HEK293 (cell line): ENCODE data around the gene MRPL44.

Source experiments
- CTCF ChIP-seq: fragments of 450-650 bp; formaldehyde crosslinking; IDR thresholded peaks from 2 replicates; pipeline ENCODE4 v1.5.1; 2016; ENCODE audit warnings: missing biosample characterization, missing genetic modification characterization
- GLI4 ChIP-seq: fragments of 450-650 bp; formaldehyde crosslinking; IDR thresholded peaks from 2 replicates; pipeline ENCODE4 v1.5.1; 2016; ENCODE audit warnings: missing biosample characterization, missing genetic modification characterization
- SP7 ChIP-seq: fragments of 450-650 bp; formaldehyde crosslinking; IDR thresholded peaks from 2 replicates; pipeline ENCODE4 v1.5.1; 2016; ENCODE audit warnings: missing biosample characterization, missing genetic modification characterization
- ZNF10 ChIP-seq: fragments of 450-650 bp; formaldehyde crosslinking; IDR thresholded peaks from 2 replicates; pipeline ENCODE4 v1.5.1; 2017; ENCODE audit warnings: missing biosample characterization, missing genetic modification characterization
- TF ChIP-seq, protein P1 (sequence below): fragments of 450-650 bp; formaldehyde crosslinking; IDR thresholded peaks from 2 replicates; pipeline ENCODE4 v1.5.1; 2016; ENCODE audit warnings: missing biosample characterization, missing genetic modification characterization, low read depth

DNA sequence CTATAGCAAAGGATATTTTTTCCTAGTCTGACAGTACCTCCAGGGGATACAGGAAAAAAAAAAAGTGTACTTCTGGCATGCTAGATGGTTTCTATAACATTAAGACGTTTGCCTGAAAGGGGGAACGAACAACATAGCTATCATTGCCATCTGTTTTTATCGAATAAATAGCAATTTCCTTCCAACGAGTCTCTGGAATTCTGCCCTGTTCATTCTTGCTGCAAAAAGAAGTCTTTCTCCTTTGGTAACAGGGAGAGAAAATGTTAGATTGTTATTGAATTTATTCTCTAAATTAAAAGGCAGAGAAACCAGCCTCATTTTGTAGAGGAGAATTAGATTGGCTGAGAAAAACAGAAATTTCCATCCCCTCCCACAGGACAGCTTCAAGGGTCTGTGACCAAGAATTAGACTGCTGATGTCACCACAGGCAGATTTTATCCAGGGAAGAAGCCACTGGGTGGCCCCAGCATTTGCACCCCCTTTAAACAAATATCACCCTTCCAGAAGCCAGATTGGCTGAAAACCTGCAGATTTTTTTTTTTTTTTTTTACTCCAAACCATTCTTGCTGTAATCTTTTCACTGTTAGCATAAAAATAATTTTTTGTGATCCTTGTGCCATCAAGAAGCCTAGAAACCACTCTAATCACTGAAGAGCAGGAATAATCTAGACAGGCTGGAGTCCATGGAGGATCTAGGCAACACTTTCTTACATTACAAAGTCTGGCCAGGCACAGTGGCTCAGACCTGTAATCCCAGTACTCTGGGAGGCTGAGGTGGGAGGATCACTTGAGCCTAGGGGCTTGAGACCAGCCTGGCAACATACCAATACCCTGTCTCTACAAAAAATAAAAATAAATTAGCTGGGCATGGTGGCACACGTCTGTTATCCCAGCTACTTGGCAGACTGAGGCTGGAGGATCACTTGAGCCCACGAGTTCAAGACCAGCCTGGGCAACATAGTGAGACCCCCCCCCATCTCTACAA, 24.2 kb upstream of the MRPL44 start:
- TF ChIP-seq, protein P1, sequence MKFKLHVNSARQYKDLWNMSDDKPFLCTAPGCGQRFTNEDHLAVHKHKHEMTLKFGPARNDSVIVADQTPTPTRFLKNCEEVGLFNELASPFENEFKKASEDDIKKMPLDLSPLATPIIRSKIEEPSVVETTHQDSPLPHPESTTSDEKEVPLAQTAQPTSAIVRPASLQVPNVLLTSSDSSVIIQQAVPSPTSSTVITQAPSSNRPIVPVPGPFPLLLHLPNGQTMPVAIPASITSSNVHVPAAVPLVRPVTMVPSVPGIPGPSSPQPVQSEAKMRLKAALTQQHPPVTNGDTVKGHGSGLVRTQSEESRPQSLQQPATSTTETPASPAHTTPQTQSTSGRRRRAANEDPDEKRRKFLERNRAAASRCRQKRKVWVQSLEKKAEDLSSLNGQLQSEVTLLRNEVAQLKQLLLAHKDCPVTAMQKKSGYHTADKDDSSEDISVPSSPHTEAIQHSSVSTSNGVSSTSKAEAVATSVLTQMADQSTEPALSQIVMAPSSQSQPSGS (tag by site-specific recombination) = no peak
- TF ChIP-seq CTCF (tag by site-specific recombination) = no peak
- TF ChIP-seq GLI4 (tag by site-specific recombination) = no peak
- TF ChIP-seq SP7 (tag by site-specific recombination) = no peak
- no peak for TF ChIP-seq ZNF10 (tag by site-specific recombination)
